IMR-90 (cell line): Measurements from ENCODE around the gene CAND2. TPM values are rescaled to one million over a fixed set of nuclear protein-coding genes. Genes with fewer than 3 reads are reported as not detected.

Experiments
- ATAC-seq: fragments of 200-7000 bp; cut with Tn5 transposase; 2 replicates; pipeline ENCODE4 v1.9.1; 2020; ENCODE audit warnings: low read depth, mild to moderate bottlenecking, moderate library complexity
- BruUV-seq: library from RNA; stranded (reverse); fragments of 400-500 nt; replicated peaks from 2 replicates; lab custom pipeline; 2021; lab: Mats Ljungman, UMichigan
- CTCF ChIA-PET: fragments of 300-600 bp; formaldehyde crosslinking; extraction: SDS; loops from one replicate; lab custom pipeline; 2021; ENCODE audit warnings: antibody characterized with exemption; lab: Yijun Ruan, JAX
- POLR2A ChIA-PET: fragments of 300-600 bp; sonication (Branson Sonifier 250); formaldehyde crosslinking; loops from one replicate; lab custom pipeline; 2022; ENCODE audit warnings: antibody characterized with exemption; ENCODE audit not compliant: unreplicated experiment; lab: Charles Lee
- DNase-seq: peaks from one replicate; pipeline ENCODE4 v3.0.0; 2013
- H2AFZ ChIP-seq: replicated peaks from 2 replicates; pipeline ENCODE3; 2013; ENCODE audit warnings: low read length, mild to moderate bottlenecking; ENCODE audit not compliant: poor library complexity
- H2AK5ac ChIP-seq: 2 replicates; pipeline ENCODE4 v1.6.1; 2013; ENCODE audit warnings: low read depth, low read length, inconsistent platforms
- H2AK9ac ChIP-seq: replicated peaks from 2 replicates; pipeline ENCODE3; 2013; ENCODE audit warnings: mild to moderate bottlenecking, low read depth, low read length, moderate library complexity; ENCODE audit not compliant: poor library complexity
- H2BK120ac ChIP-seq: 2 replicates; pipeline ENCODE4 v1.6.1; 2013; ENCODE audit warnings: low read depth, low read length, inconsistent platforms
- H2BK15ac ChIP-seq: 3 replicates; pipeline ENCODE4 v1.6.1; 2013; ENCODE audit warnings: low read depth, low read length, inconsistent platforms
- H2BK20ac ChIP-seq: 2 replicates; pipeline ENCODE4 v1.6.1; 2013; ENCODE audit warnings: low read depth, mild to moderate bottlenecking, inconsistent platforms, low read length, moderate library complexity
- H2BK5ac ChIP-seq: 2 replicates; pipeline ENCODE4 v1.6.1; 2013; ENCODE audit warnings: mild to moderate bottlenecking, low read depth, low read length, inconsistent platforms; ENCODE audit not compliant: poor library complexity, severe bottlenecking
- H3K14ac ChIP-seq: replicated peaks from 2 replicates; pipeline ENCODE4 v1.6.1; 2013; ENCODE audit warnings: low read depth, low read length, inconsistent platforms
- H3K18ac ChIP-seq: 2 replicates; pipeline ENCODE4 v1.6.1; 2013; ENCODE audit warnings: low read depth, low read length, control low read depth
- H3K23ac ChIP-seq: 2 replicates; pipeline ENCODE4 v1.6.1; 2013; ENCODE audit warnings: low read depth, low read length, inconsistent platforms
- H3K27ac ChIP-seq: 2 replicates; pipeline ENCODE4 v1.5.1; 2013; ENCODE audit warnings: mild to moderate bottlenecking, control low read depth, low read length; ENCODE audit not compliant: insufficient read depth
- H3K27me3 ChIP-seq: 2 replicates; pipeline ENCODE4 v1.6.1; 2013; ENCODE audit warnings: low read length; ENCODE audit not compliant: control insufficient read depth, insufficient read depth
- H3K36me3 ChIP-seq: 2 replicates; pipeline ENCODE4 v1.6.1; 2013; ENCODE audit warnings: low read length, mixed read lengths; ENCODE audit not compliant: control insufficient read depth, insufficient read depth
- H3K4ac ChIP-seq: 2 replicates; pipeline ENCODE4 v1.6.1; 2013; ENCODE audit warnings: low read depth, low read length, inconsistent platforms
- H3K4me1 ChIP-seq: 2 replicates; pipeline ENCODE4 v1.6.1; 2013; ENCODE audit warnings: low read length, mixed read lengths; ENCODE audit not compliant: control insufficient read depth, insufficient read depth
- H3K4me2 ChIP-seq: 2 replicates; pipeline ENCODE4 v1.6.1; 2013; ENCODE audit warnings: low read depth, mild to moderate bottlenecking, control low read depth, low read length, moderate library complexity
- H3K4me3 ChIP-seq: 2 replicates; pipeline ENCODE4 v1.5.1; 2013; ENCODE audit warnings: low read depth, mild to moderate bottlenecking, control low read depth, low read length, moderate library complexity; ENCODE audit not compliant: insufficient read depth
- H3K56ac ChIP-seq: 2 replicates; pipeline ENCODE4 v1.6.1; 2013; ENCODE audit warnings: low read length, inconsistent platforms; ENCODE audit not compliant: insufficient read depth; ENCODE audit errors: extremely low read depth
- H3K79me1 ChIP-seq, 2 experiments: 2 replicates each; pipeline ENCODE4 v1.6.1; 2013; ENCODE audit warnings: low read length in 2 of 2, inconsistent platforms in 1 of 2, low read depth in 1 of 2
- H3K9ac ChIP-seq: 2 replicates; pipeline ENCODE4 v1.6.1; 2013; ENCODE audit warnings: low read depth, low read length, control low read depth
- H3K9me1 ChIP-seq: 2 replicates; pipeline ENCODE4 v1.6.1; 2013; ENCODE audit warnings: low read length, inconsistent platforms; ENCODE audit not compliant: insufficient read depth
- H3K9me3 ChIP-seq: 2 replicates; pipeline ENCODE4 v1.6.1; 2013; ENCODE audit warnings: low read length; ENCODE audit not compliant: control insufficient read depth, insufficient read depth
- H4K20me1 ChIP-seq: 2 replicates; pipeline ENCODE4 v1.6.1; 2013; ENCODE audit warnings: low read length, inconsistent platforms; ENCODE audit not compliant: insufficient read depth
- H4K5ac ChIP-seq: 2 replicates; pipeline ENCODE4 v1.6.1; 2013; ENCODE audit warnings: mild to moderate bottlenecking, low read depth, low read length, control low read depth
- H4K8ac ChIP-seq, 2 experiments: 2 replicates each; pipeline ENCODE4 v1.6.1; 2013; ENCODE audit warnings: low read depth in 2 of 2, low read length in 2 of 2, control low read depth in 1 of 2, inconsistent platforms in 1 of 2
- H4K91ac ChIP-seq: 2 replicates; pipeline ENCODE4 v1.6.1; 2013; ENCODE audit warnings: low read depth, low read length, inconsistent platforms; ENCODE audit not compliant: insufficient read depth
- BHLHE40 ChIP-seq: fragments of 150-350 bp; IDR thresholded peaks from 2 replicates; pipeline ENCODE4 v1.6.1; 2016; ENCODE audit warnings: mild to moderate bottlenecking, low read depth, low read length
- MAFK ChIP-seq: IDR thresholded peaks from 2 replicates; pipeline ENCODE4 v1.6.1; 2012; ENCODE audit warnings: low read depth, low read length, improper control_type of control experiment
- MXI1 ChIP-seq: IDR thresholded peaks from 2 replicates; pipeline ENCODE4 v1.6.1; 2012; ENCODE audit warnings: low read depth, mild to moderate bottlenecking, low read length, moderate library complexity, borderline replicate concordance
- USF2 ChIP-seq: fragments of 150-350 bp; IDR thresholded peaks from 2 replicates; pipeline ENCODE4 v1.6.1; 2017; ENCODE audit warnings: mild to moderate bottlenecking, antibody characterized with exemption, low read length, low read depth
- WGBS, 2 experiments: methylation state at CpG; one replicate each; pipeline versions ENCODE4 v1.1.5 to v1.1.7; 2013; ENCODE audit warnings: missing lambda C conversion rate in 2 of 2; ENCODE audit not compliant: insufficient read length in 1 of 2; ENCODE audit errors: extremely low coverage in 2 of 2; 5-methylcytosine and 5-hydroxymethylcytosine counted together
- dilution Hi-C: fragments of 300-500 bp; cut with HindIII; formaldehyde crosslinking; loops from one replicate; pipeline ENCODE4 v1.14.3; 2018; ENCODE audit warnings: low sequenced_read_pairs; ENCODE audit not compliant: unreplicated experiment
- in situ Hi-C: fragments of 300-500 bp; cut with MboI; formaldehyde crosslinking; loops from 3 replicates; pipeline ENCODE4 v1.14.3; 2019; ENCODE audit warnings: low sequenced_read_pairs, inconsistent platforms, mixed read lengths
- intact Hi-C: fragments of 100-400 bp; cut with micrococcal nuclease; formaldehyde crosslinking; loops from 2 replicates; pipeline ENCODE4 v1.10.0; 2022
- polyA plus RNA-seq, 3 experiments: library from polyadenylated mRNA; depleted of rRNA; stranded (reverse); fragments of >200 nt; gene quantifications; 2 replicates each; pipeline ENCODE4 v1.2.3, GENCODE V29; 2012; ENCODE audit warnings: low replicate concordance in 1 of 3
- total RNA-seq: library from RNA; depleted of rRNA; stranded (reverse); fragments of >200 nt; gene quantifications from 2 replicates; pipeline ENCODE4 v1.2.3, GENCODE V29; 2012

The CAND2 gene
- total and polyA plus RNA-seq, 2 of the 4 experiments (the other 2 are of a cell fraction), result 2.9 to 4.9 TPM

GRCh38 chr3:12750658-12751071 lies 45.8 kb upstream of the CAND2 start:
- dilution Hi-C loops (no loop called here), intact Hi-C loops (no loop called here), in situ Hi-C loops (no loop called here)
- H3K23ac ChIP-seq, result no peak overlapping the region
- peak overlapping the region; percentile 17 for H3K4ac ChIP-seq
- H2BK5ac ChIP-seq, result peak overlapping the region; percentile 73
- H2BK15ac ChIP-seq, result peak overlapping the region; percentile 80; the same call in 2 of the 3 replicates
- H2BK120ac ChIP-seq, result peak overlapping the region; percentile 81
- peak overlapping the region; percentile 23 for H2BK20ac ChIP-seq
- 0 out of 4 replicates have a peak overlapping the region, but pooled peaks have one; percentile 2 to 10 for H4K8ac ChIP-seq
- peaks cover 9% of the 10 kb centered on the region for H3K4me1 ChIP-seq
- TF ChIP-seq MXI1, result peak; percentile 23; the same call in 1 of the 2 replicates
- peak; percentile 96 for TF ChIP-seq BHLHE40
- peak; percentile 70; the same call in 1 of the 2 replicates for TF ChIP-seq USF2
- TF ChIP-seq MAFK, result no peak
- H3K9me1 ChIP-seq, result peaks cover 10% of the 10 kb centered on the region
- H3K56ac ChIP-seq, result no peak overlapping the region
- 0% methylated on average over 1 of the region's 4 CpGs; no CpG with 5 or more reads in 1 of the 2 experiments for WGBS, 2 experiments
- POLR2A ChIA-PET, result no interaction called here
- H4K5ac ChIP-seq, result no peak overlapping the region
- H3K27ac ChIP-seq, result peak overlapping the region; percentile 57; the same call in 1 of the 2 replicates
- H3K79me1 ChIP-seq, result no peaks in the 10 kb centered on the region
- H3K18ac ChIP-seq, result peak overlapping the region; percentile 28; the same call in 1 of the 2 replicates
- ATAC-seq (peak; percentile 76), DNase-seq (peak; percentile 64)
- peak overlapping the region; percentile 58; the same call in 1 of the 2 replicates for H4K91ac ChIP-seq
- H3K9ac ChIP-seq, result no peak overlapping the region
- CTCF ChIA-PET, result no interaction called here
- no peak overlapping the region for H3K4me2 ChIP-seq
- peaks cover 3% of the 10 kb centered on the region; the same call in 1 of the 2 replicates for H3K27me3 ChIP-seq
- H3K4me3 ChIP-seq, result no peak overlapping the region
- peak overlapping the region; percentile 38 for H2AK9ac ChIP-seq
- no TSS peak for BruUV-seq
- H2AK5ac ChIP-seq, result peak overlapping the region; percentile 80; the same call in 1 of the 2 replicates
- no peaks in the 10 kb centered on the region for H3K9me3 ChIP-seq
- peak overlapping the region; percentile 24 for H2AFZ ChIP-seq
- H3K36me3 ChIP-seq, result no peaks in the 10 kb centered on the region
- H3K14ac ChIP-seq, result 0 out of 2 replicates have a peak overlapping the region, but pooled peaks have one; percentile 3
- H4K20me1 ChIP-seq, result no peaks in the 10 kb centered on the region
